Subcutaneous abdominal adipose tissue (tissue), 5 donors: ENCODE measurements around the gene LUZP1.

Experiments used
- H3K27ac ChIP-seq: one replicate; pipeline ENCODE4 v1.7.0; 2013; ENCODE audit warnings: low read depth, mild to moderate bottlenecking, inconsistent platforms, low read length, moderate library complexity
- H3K27me3 ChIP-seq, 5 donors: one replicate each; pipeline ENCODE4 v1.7.0; 2013; ENCODE audit warnings: low read length in 5 of 5, inconsistent platforms in 1 of 5; ENCODE audit not compliant: control insufficient read depth in 5 of 5, insufficient read depth in 4 of 5
- H3K36me3 ChIP-seq, 5 donors: one replicate each; pipeline ENCODE4 v1.7.0; 2013; ENCODE audit warnings: low read length in 5 of 5; ENCODE audit not compliant: control insufficient read depth in 5 of 5, insufficient read depth in 5 of 5
- H3K4me1 ChIP-seq, 5 donors: one replicate each; pipeline ENCODE4 v1.7.0; 2013; ENCODE audit warnings: low read length in 5 of 5, mild to moderate bottlenecking in 3 of 5, moderate library complexity in 1 of 5; ENCODE audit not compliant: control insufficient read depth in 5 of 5, insufficient read depth in 5 of 5
- H3K4me3 ChIP-seq, 5 donors: one replicate each; pipeline ENCODE4 v1.7.0; 2013; ENCODE audit warnings: low read length in 5 of 5, low read depth in 1 of 5
- H3K9ac ChIP-seq, 5 donors: one replicate each; pipeline ENCODE4 v1.7.0; 2013; ENCODE audit warnings: low read length in 5 of 5, mild to moderate bottlenecking in 4 of 5, moderate library complexity in 3 of 5
- H3K9me3 ChIP-seq, 5 donors: one replicate each; pipeline ENCODE4 v1.7.0; 2013; ENCODE audit warnings: low read length in 5 of 5; ENCODE audit not compliant: control insufficient read depth in 5 of 5
- donor health status: healthy.
- donor health status: healthy.
- donor health status: healthy.
- donor health status: healthy.
- donor health status: healthy.

The LUZP1 gene

DNA sequence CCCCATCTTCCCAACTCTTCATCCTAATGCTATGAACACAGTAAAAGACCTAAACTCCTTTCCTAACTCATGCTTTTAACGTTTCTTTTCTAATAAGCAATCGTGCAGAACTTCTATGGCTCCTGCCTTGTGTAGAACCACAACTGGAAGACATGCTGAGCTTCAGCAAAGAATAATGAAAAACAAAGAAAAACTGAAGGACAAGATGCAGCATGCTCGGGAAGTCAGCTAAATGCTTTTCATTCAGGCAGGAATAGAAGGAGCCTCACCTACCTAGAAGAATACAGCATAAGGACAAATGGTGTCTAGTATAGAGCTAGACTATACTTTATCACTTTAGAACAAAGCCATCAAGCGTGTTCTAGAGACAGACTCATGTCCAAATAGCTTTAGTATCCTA is 45.9 kb downstream of the LUZP1 start:
- Histone ChIP-seq H3K9me3 (no peaks in the 10 kb centered on the region), H3K27me3 (no peaks in the 10 kb centered on the region), H3K27ac (peak overlapping the region; percentile 45), H3K4me1 (peaks cover 3 to 59% (median 49%) of the 10 kb centered on the region in 5 donors), H3K36me3 (no peaks in the 10 kb centered on the region), H3K4me3 (peak overlapping the region; percentile 2 to 38 (median 31)), H3K9ac (peak overlapping the region in 1 of 5 donors; percentile 26)

DNA sequence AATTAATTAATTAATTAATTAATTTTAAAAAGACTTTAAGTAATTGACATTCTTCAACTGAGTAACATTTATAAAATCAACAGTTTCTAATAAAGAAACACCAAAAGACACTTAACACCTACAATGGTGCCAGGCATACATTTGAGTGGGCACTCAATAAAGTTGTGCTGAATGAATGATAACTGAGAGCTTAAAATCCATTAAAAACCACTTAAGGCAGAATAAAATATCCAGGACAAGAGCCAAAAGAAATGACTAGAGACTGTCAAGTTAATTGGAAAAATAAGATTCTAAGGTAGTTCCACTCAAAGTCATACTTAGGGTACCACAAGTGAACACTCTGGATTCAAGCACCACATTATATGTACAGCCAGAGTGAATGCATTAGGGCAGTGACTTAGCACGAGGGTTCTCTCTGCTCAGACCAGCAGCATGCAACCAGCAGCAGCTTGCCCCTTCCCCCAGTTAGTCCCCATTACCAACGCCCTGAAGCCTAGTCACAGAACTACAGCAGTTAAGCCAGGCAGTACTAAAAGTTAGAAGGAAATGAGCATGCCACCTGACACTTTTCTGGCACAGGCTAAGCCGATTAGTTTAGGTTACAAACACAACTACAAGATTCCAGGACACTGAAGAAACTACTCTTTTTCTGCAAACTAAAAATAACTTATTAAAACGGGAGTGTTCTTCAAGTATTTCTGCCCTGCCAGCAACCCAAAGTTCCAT is 46.5 kb downstream of the LUZP1 start:
- Histone ChIP-seq H3K9ac (peak overlapping the region in 1 of 5 donors; percentile 26), H3K36me3 (no peaks in the 10 kb centered on the region), H3K27me3 (no peaks in the 10 kb centered on the region), H3K4me3 (peak overlapping the region; percentile 2 to 38 (median 31)), H3K27ac (peak overlapping the region; percentile 45), H3K4me1 (peaks cover 3 to 58% (median 49%) of the 10 kb centered on the region in 5 donors), H3K9me3 (no peaks in the 10 kb centered on the region)

DNA sequence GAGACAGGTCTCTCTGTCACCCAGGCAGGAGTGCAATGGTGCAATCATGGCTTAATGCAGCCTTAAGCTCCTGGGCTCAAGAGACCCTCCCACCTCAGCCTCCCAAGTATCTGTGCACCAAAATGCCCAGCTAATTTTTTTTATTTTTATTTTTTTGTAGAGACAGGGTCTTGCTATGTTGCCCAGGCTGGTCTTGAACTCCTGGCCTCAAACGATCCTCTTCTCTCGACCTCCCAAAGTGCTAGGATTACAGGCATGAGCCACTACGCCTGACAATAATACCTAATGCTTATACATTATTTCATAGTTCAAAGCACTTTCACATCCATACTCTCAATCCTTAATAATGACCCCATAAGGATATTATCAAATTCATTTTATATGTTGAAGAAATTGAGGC is 48.3 kb downstream of the LUZP1 start:
- Histone ChIP-seq H3K36me3 (no peaks in the 10 kb centered on the region), H3K27me3 (no peaks in the 10 kb centered on the region), H3K9ac (no peak overlapping the region), H3K27ac (peak overlapping the region; percentile 25), H3K4me1 (peaks cover 3 to 43% (median 31%) of the 10 kb centered on the region in 5 donors), H3K9me3 (no peaks in the 10 kb centered on the region), H3K4me3 (no peak overlapping the region)

- no peaks in the 10 kb centered on the region for H3K36me3 ChIP-seq
- peak overlapping the region; percentile 52 for H3K27ac ChIP-seq
- no peaks in the 10 kb centered on the region for H3K9me3 ChIP-seq
- H3K27me3 ChIP-seq = no peaks in the 10 kb centered on the region
- peak overlapping the region; percentile 10 to 43 (median 37) for H3K4me3 ChIP-seq
- H3K4me1 ChIP-seq = peaks cover 3 to 46% (median 39%) of the 10 kb centered on the region in 5 donors
- H3K9ac ChIP-seq = peak overlapping the region in 2 of 5 donors; percentile 56 to 62
Measured at GRCh38 chr1:23118957-23119792, 49.5 kb downstream of the LUZP1 start.

DNA sequence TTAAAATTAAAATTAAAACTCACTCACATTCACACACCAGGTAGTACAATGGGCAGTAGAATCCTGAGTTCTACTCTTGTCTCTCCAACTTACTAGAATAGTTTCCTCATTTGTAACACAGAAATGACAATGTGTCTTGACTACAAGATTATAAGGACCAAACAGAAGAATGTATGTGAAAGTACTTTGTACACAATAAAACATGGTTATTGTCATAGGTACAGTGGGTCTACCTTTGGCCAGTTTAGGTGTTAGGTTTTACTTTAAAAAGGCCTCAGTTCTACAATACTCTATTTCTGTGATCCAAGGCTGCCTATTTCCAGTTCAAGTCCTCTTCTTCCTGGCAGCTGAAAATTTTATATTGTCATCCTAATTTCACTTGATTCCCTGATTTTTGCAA is 50.2 kb downstream of the LUZP1 start:
- Histone ChIP-seq H3K4me1 (peaks cover 3 to 46% (median 35%) of the 10 kb centered on the region in 5 donors), H3K27me3 (no peaks in the 10 kb centered on the region), H3K4me3 (no peak overlapping the region), H3K27ac (no peak overlapping the region), H3K9ac (no peak overlapping the region), H3K9me3 (no peaks in the 10 kb centered on the region), H3K36me3 (no peaks in the 10 kb centered on the region)

DNA sequence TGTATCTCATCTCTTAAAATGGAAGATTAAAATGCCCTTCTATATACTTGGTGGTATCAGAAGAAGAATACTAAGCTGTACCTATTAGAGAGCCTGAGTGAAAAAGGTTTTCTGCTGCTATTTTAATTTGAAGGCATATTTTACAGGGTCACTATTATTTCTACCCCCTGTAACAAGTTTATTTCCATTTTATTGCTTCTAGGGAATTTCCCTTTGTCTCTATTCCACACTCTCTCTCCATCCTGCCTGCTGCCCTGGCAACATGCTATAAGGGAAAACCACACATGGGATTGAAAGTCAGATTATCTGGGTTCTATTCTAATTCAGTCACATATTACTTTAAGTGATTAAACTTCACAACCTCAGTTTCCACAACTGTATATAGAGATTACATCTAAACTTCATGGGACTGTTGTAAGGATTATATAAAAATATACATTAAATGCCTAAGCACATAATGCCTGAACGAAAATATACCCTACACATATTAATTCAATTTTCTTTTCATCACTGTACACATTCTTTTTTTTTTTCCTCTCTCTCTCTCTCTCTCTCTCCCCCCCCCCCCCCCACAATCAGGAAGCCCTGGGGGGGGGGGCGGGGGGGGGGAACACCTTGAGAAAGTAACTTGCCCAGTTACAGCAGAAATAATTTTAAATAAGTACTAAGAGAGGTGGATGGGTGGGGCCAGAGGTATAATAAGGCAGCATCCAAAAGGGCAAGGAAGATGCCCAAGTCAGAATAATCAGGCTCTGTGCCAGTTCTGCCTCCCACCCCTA is 51.5 kb downstream of the LUZP1 start:
- H3K27me3 ChIP-seq = no peaks in the 10 kb centered on the region
- no peaks in the 10 kb centered on the region for H3K9me3 ChIP-seq
- H3K4me1 ChIP-seq = peaks cover 3 to 41% (median 36%) of the 10 kb centered on the region in 5 donors
- no peak overlapping the region for H3K27ac ChIP-seq
- no peak overlapping the region for H3K9ac ChIP-seq
- H3K36me3 ChIP-seq = no peaks in the 10 kb centered on the region
- no peak overlapping the region for H3K4me3 ChIP-seq

DNA sequence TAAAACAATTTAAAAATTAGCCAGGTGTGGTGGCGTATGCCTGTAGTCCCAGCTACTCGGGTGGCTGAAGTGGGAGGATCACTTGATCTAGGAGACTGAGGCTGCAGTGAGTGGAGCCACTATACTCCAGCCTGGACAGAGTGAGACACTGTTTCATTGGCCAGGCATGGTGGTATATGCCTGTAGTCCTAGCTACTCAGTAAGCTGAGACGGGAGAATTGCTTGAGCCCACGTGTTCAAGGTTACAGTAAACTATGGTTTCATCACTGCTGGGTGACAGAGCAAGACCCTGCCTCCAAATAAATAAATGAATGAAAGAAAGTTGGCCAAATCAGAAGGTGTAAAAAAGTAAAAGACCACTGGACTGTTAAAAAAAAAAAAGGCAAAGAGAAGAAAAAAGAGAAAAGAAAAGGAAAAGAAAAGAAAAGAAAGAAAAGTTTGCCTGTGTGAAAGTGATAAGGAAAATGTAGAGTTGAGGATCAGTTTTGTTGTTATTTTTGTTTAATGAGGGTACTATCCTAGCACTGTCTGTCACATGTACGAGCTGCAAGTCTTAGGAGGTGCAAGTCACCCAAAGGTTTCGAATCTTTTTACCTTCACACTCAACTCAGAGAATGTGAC is 52.3 kb downstream of the LUZP1 start:
- H3K27ac ChIP-seq = no peak overlapping the region
- H3K4me3 ChIP-seq = no peak overlapping the region
- H3K9ac ChIP-seq = no peak overlapping the region
- peaks cover 4 to 43% (median 39%) of the 10 kb centered on the region in 5 donors for H3K4me1 ChIP-seq
- H3K36me3 ChIP-seq = no peaks in the 10 kb centered on the region
- no peaks in the 10 kb centered on the region for H3K27me3 ChIP-seq
- no peaks in the 10 kb centered on the region for H3K9me3 ChIP-seq

DNA sequence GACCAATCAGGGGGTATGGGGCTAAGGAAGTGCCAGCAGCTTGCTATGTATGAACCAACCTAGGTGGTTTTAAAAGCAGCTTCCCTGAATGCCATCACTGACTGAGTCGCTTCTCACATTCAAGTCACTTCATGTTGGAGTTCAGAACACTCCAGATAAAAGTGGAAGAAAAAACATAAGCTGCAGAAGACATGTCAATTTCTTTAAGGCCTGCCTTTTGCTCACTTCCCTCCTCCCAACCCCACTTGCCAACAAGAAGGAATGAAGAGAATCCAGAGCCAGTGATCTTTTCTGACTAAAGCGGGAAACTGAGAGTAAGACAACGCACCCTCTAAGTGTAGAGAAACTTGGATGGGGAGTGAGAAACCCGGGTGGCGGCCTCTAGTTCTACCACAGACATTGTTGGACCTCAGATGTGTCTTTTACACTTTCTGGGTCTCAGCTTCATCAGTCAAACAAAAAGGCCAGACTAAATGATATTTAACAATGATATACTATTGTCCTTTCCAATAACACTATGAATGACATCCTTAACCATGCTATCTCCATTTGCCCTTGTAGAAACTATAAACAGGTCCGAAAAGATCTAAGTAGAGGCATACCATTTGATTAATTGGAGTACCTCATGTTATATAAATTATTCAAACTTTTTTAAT is 54.1 kb downstream of the LUZP1 start:
- Histone ChIP-seq H3K27ac (peak overlapping the region; percentile 25), H3K4me3 (no peak overlapping the region)

More for the DNA sequence above, 54.1 kb downstream of the LUZP1 start:
- Histone ChIP-seq H3K4me1 (peaks cover 4 to 35% (median 31%) of the 10 kb centered on the region in 5 donors), H3K27me3 (no peaks in the 10 kb centered on the region), H3K9me3 (no peaks in the 10 kb centered on the region), H3K36me3 (no peaks in the 10 kb centered on the region), H3K9ac (no peak overlapping the region)
